Right lobe of liver (tissue), 6 donors: ENCODE results near the gene PRR4. TPM values are rescaled to one million over a fixed set of nuclear protein-coding genes. Genes with fewer than 3 reads are reported as not detected.

Experiments
- ATAC-seq, 4 donors: fragments of 200-7000 bp; cut with Tn5 transposase; one replicate each; pipeline ENCODE4 v1.9.1; 2020; ENCODE audit warnings: mild to moderate bottlenecking in 4 of 4, moderate library complexity in 4 of 4
- DNase-seq, 3 donors: peaks; one replicate each; pipeline ENCODE4 v3.0.0-alpha.2; 2020
- H3K27ac ChIP-seq, 3 donors: fragments of 200-600 bp; one replicate each; pipeline ENCODE4 v1.8.0; 2022
- H3K27me3 ChIP-seq, 2 donors: fragments of 200-600 bp; one replicate each; pipeline ENCODE4 v1.8.0; 2022
- H3K36me3 ChIP-seq, 4 donors: fragments of 200-600 bp; sonication (generic) in 1 of 4; one replicate each; pipeline versions ENCODE4 v1.5.1 to v1.8.0; 2017 to 2022; ENCODE audit warnings: control low read depth in 1 of 4
- H3K4me1 ChIP-seq, 4 donors: fragments of 200-600 bp; sonication (generic) in 1 of 4; one replicate each; pipeline versions ENCODE4 v1.5.1 to v1.8.0; 2017 to 2022; ENCODE audit warnings: control low read depth in 1 of 4
- H3K4me3 ChIP-seq, 3 donors: fragments of 200-600 bp; one replicate each; pipeline ENCODE4 v1.8.0; 2022
- H3K9me3 ChIP-seq, 4 donors: fragments of 200-600 bp; sonication (generic) in 1 of 4; one replicate each; pipeline versions ENCODE4 v1.5.1 to v1.8.0; 2017 to 2022; ENCODE audit warnings: control low read depth in 1 of 4
- POLR2A ChIP-seq: fragments of 450-650 bp; IDR thresholded peaks from one replicate; pipeline ENCODE4 v1.6.1; 2017; ENCODE audit warnings: antibody characterized with exemption, mild to moderate bottlenecking
- WGBS: methylation state at CpG from one replicate; pipeline ENCODE4 v1.1.6; 2018; ENCODE audit warnings: low coverage, low lambda C conversion rate; ENCODE audit not compliant: insufficient coverage; ENCODE audit errors: missing lambda C conversion rate; 5-methylcytosine and 5-hydroxymethylcytosine counted together
- intact Hi-C, 2 donors: fragments of 100-400 bp; cut with DNase I; formaldehyde crosslinking; loops; one replicate each; pipeline versions ENCODE4 v1.11.2 to v1.14.1; 2022
- total RNA-seq, 6 experiments: library from RNA; depleted of rRNA in 2 of 6; stranded (reverse); fragments of >200 nt in 2 of 6; fragmentation: NEBNext Ultra II Directional in 3 of 6; extraction: Animal tissue kit (Norgen Biotek cat#: 25700) in 3 of 6; gene quantifications; one replicate each; pipeline versions ENCODE4 v1.1.0 to v1.2.4, GENCODE V29; 2016 to 2023
- TF ChIP-seq, protein P1 (sequence below), 4 donors: fragments of 200-600 bp in 3 of 4; fragments of 450-650 bp in 1 of 4; IDR thresholded peaks; one replicate each; pipeline versions ENCODE4 v1.5.1 to v1.8.0; 2016 to 2022; ENCODE audit warnings: antibody characterized with exemption in 4 of 4, mild to moderate bottlenecking in 2 of 4
- donor health status: DM: no; HTN: yes; CAD: no.
- donor health status: DM: no; HTN: no; CAD: no.
- donor health status: DM: no; HTN: no; CAD: no.
- donor health status: DM: no; HTN: yes; CAD: no.
- donor health status: DM: no; HTN: yes; CAD: no.

The PRR4 gene
- total RNA-seq, 6 experiments from 2014 or later = 0.68 to 1.6 (median 0.99) TPM

DNA sequence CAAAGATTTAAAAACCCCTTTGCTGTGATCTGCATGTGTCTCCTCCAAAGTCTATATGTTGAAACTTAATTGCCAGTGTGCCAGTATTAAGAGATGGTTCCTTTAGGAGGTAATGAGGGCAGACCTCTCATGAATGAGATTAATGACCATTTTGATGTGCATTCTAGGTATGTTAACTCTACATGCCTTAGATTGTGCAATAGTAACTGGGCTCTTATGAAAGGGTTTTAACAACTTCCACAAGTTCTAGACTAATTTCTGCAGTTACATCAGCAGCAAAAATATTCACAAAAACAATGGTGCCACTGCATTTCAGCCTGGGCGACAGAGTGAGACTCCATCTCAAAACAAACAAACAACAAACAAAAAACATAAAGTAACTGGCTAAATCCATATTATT, 19.3 kb downstream of the PRR4 start:
- TF ChIP-seq, protein P1, sequence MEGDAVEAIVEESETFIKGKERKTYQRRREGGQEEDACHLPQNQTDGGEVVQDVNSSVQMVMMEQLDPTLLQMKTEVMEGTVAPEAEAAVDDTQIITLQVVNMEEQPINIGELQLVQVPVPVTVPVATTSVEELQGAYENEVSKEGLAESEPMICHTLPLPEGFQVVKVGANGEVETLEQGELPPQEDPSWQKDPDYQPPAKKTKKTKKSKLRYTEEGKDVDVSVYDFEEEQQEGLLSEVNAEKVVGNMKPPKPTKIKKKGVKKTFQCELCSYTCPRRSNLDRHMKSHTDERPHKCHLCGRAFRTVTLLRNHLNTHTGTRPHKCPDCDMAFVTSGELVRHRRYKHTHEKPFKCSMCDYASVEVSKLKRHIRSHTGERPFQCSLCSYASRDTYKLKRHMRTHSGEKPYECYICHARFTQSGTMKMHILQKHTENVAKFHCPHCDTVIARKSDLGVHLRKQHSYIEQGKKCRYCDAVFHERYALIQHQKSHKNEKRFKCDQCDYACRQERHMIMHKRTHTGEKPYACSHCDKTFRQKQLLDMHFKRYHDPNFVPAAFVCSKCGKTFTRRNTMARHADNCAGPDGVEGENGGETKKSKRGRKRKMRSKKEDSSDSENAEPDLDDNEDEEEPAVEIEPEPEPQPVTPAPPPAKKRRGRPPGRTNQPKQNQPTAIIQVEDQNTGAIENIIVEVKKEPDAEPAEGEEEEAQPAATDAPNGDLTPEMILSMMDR (IDR thresholded peaks at IDR 0.05) = no peak

DNA sequence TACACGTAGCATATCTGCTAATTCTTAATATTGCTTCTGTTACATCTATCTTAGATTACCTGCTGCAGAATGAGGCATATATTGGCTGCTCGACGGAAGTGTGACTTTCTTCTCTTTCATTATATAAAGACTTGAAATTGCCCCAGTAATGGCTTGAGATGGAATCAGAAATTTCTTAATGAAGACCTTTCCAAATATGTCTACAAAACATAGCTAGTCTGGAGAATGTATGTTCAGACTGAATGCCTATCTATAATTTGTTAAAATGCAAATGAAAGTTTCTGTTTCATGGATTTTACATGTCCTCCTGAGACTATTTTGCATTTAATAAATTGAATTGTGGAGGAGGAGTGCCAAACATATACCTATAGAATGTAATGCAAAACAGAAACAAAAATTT, 23.0 kb downstream of the PRR4 start, which contains the start of gene TAS2R10:
TSS of gene TAS2R10 (minus strand) at position 101 of the 400 bp plus-strand sequence. CDS start at position 12, 89 bp downstream.
- 96% methylated on average over 3 of the region's 3 CpGs for WGBS
- no peak for TF ChIP-seq POLR2A
- intact Hi-C loops = no loop called here
- Histone ChIP-seq H3K27me3 (no peaks in the 10 kb centered on the region), H3K4me3 (no peak within 1 kb of the TSS), H3K36me3 (no peaks in the 10 kb centered on the region), H3K4me1 (no peaks in the 10 kb centered on the region), H3K27ac (no peak within 1 kb of the TSS), H3K9me3 (no peaks in the 10 kb centered on the region)
- ATAC-seq = no peak
- DNase-seq = no peak

More for the DNA sequence above, 19.3 kb downstream of the PRR4 start:
- DNase-seq (no peak), ATAC-seq (no peak)
- intact Hi-C loops = no loop called here
- no peak overlapping the region for H3K27ac ChIP-seq
- no peak overlapping the region for H3K4me3 ChIP-seq
- H3K27me3 ChIP-seq = no peaks in the 10 kb centered on the region
- H3K36me3 ChIP-seq = no peaks in the 10 kb centered on the region
- no peaks in the 10 kb centered on the region for H3K4me1 ChIP-seq
- no peaks in the 10 kb centered on the region for H3K9me3 ChIP-seq
- 100% methylated on average over 1 of the region's 1 CpG for WGBS

DNA sequence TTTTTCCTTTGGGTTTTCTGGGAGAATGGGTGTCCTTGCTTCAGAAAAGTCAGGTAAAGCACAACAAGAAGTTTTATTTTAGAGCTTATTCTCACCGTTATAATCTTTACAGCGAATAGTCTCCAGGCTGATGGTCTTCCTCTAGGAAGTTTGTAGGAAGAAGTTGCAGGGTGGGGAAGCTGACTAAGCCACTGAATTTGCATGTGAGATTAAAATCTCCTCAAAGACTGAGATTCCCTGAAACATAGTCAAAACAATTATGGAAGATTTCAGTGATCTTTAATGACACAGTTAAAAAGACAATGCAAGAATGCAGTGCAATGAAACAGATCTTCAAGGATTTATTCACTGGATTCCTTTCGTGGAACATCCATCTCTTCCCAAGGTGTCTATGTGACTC, 24.3 kb downstream of the PRR4 start:
- no peaks in the 10 kb centered on the region for H3K36me3 ChIP-seq
- TF ChIP-seq, protein P1 (IDR thresholded peaks at IDR 0.05) = no peak
- no peak for TF ChIP-seq POLR2A

DNA sequence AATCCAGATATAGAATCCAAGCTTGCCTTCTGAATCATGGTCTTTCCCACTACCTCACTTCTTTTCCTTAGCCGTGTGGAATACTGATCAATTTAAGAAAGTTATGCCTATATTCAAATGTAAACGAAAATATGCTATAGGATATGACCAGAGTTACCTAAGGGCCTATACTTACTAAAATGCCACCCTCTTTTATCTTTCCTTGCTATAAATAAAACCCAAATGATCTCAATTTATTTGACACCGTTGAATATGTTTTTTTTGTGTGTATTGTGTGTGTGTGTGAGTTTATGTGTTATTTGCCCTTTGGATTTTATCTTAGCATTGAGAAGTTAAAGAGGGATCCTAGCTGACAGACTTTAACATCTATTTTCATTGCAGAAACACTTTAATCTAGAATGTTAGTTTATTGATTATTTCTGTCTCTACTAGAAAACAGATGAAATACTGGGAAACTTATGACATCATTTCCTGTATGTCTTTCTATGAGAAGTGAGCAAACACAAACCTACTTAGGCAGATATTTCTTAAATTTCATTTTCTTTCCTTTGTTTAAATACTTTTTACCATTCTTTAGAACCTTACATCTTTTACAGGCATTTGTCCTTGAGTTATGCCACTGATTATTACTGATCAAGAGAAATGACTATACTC, 37.3 kb downstream of the PRR4 start:
- H3K9me3 ChIP-seq = no peaks in the 10 kb centered on the region
- H3K27ac ChIP-seq = no peak overlapping the region
- no peak for ATAC-seq
- no peaks in the 10 kb centered on the region for H3K36me3 ChIP-seq
- intact Hi-C loops = no loop called here
- H3K4me1 ChIP-seq = no peaks in the 10 kb centered on the region
- no peaks in the 10 kb centered on the region for H3K27me3 ChIP-seq
- 61% methylated on average over 3 of the region's 3 CpGs for WGBS
- no peak overlapping the region for H3K4me3 ChIP-seq
- no peak for DNase-seq
- TF ChIP-seq POLR2A = no peak
- TF ChIP-seq, protein P1 (IDR thresholded peaks at IDR 0.05) = no peak

More for the DNA sequence above, 24.3 kb downstream of the PRR4 start:
- Histone ChIP-seq H3K27me3 (no peaks in the 10 kb centered on the region), H3K27ac (no peak overlapping the region), H3K4me1 (no peaks in the 10 kb centered on the region), H3K9me3 (no peaks in the 10 kb centered on the region), H3K4me3 (no peak overlapping the region)
- ATAC-seq (no peak), DNase-seq (no peak)
- 84% methylated on average over 3 of the region's 3 CpGs for WGBS
- intact Hi-C loops = no loop called here

DNA sequence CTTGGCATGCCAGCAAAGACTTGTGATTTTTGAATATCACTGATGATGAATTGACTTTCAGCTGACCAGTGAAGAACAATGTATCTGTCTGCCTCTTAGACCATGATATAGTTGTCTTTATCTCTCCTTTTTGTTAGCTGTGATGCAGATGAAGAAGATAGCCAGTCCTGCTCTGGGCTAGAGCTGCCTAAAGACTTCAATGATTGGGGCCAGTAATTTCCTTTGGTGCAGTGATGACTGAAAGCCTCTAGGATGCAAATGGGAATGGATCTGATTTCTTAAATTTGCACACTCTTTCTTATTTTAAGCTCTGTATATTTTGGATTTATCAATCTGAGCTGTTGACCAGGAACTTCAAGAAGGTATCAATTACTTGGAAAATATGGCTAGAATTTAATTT, 39.2 kb downstream of the PRR4 start, which contains the start of gene TAS2R9:
TSS of gene TAS2R9 (minus strand) at position 101 of the 400 bp plus-strand sequence. CDS start at position 8, 93 bp downstream.
- no peaks in the 10 kb centered on the region for H3K27me3 ChIP-seq
- H3K9me3 ChIP-seq = no peaks in the 10 kb centered on the region
- no peak within 1 kb of the TSS for H3K4me3 ChIP-seq
- H3K4me1 ChIP-seq = no peaks in the 10 kb centered on the region
- ATAC-seq (no peak), DNase-seq (no peak)
- no peak for TF ChIP-seq POLR2A
- TF ChIP-seq, protein P1 (IDR thresholded peaks at IDR 0.05) = no peak
- intact Hi-C loops = no loop called here
- H3K36me3 ChIP-seq = no peaks in the 10 kb centered on the region
- H3K27ac ChIP-seq = no peak within 1 kb of the TSS
